Vagina (tissue), 2 donors: ENCODE results near the gene RAB24.

ENCODE experiments used
- CTCF ChIP-seq, 3 experiments: fragments of 450-650 bp in 2 of 3; fragments of 200-600 bp in 1 of 3; sonication (generic) in 1 of 3; IDR thresholded peaks; one replicate each; pipeline ENCODE4 v1.5.1; 2017 to 2019; ENCODE audit warnings: antibody characterized with exemption in 3 of 3, mild to moderate bottlenecking in 2 of 3, moderate library complexity in 2 of 3
- POLR2A ChIP-seq, 2 donors: fragments of 450-650 bp; IDR thresholded peaks; one replicate each; pipeline ENCODE4 v1.6.1; 2017; ENCODE audit warnings: antibody characterized with exemption in 2 of 2, mild to moderate bottlenecking in 2 of 2, moderate library complexity in 2 of 2

- no peak for TF ChIP-seq CTCF (IDR thresholded peaks at IDR 0.05)
- TF ChIP-seq POLR2A (IDR thresholded peaks at IDR 0.05) = no peak
Measured at GRCh38 chr5:177300236-177300880, 3.2 kb downstream of the RAB24 start.
